Caco-2 (cell line): ENCODE results near the gene CNTNAP5. TPM values are rescaled to one million over a fixed set of nuclear protein-coding genes. Genes with fewer than 3 reads are reported as not detected.

Experiments
- BruUV-seq: library from RNA; stranded (reverse); fragments of 400-500 nt; replicated peaks from 2 replicates; lab custom pipeline; 2021; lab: Mats Ljungman, UMichigan
- CTCF ChIA-PET: fragments of 300-600 bp; sonication (Branson Sonifier 250); formaldehyde crosslinking; loops from one replicate; lab custom pipeline; 2022; ENCODE audit warnings: antibody characterized with exemption; lab: Charles Lee
- POLR2A ChIA-PET: fragments of 300-600 bp; sonication (Branson Sonifier 250); formaldehyde crosslinking; loops from one replicate; lab custom pipeline; 2022; ENCODE audit warnings: antibody characterized with exemption; lab: Charles Lee
- DNase-seq, 2 experiments: peaks; one replicate each; pipeline versions ENCODE4 v3.0.0 to v3.0.0-alpha.2; 2020 to 2022
- H3K27me3 ChIP-seq: replicated peaks from 2 replicates; pipeline ENCODE4 v1.6.0; 2011; ENCODE audit warnings: low read length; ENCODE audit not compliant: control insufficient read depth, insufficient read depth
- H3K36me3 ChIP-seq: 2 replicates; pipeline ENCODE4 v1.5.1; 2011; ENCODE audit warnings: low read length; ENCODE audit not compliant: control insufficient read depth, insufficient read depth
- H3K4me1 ChIP-seq: fragments of 250-450 bp; sonication (Bioruptor Pico); 2 replicates; pipeline ENCODE4 v1.5.1; 2020; ENCODE audit warnings: mild to moderate bottlenecking
- H3K4me3 ChIP-seq: 2 replicates; pipeline ENCODE4 v1.5.1; 2011; ENCODE audit warnings: low read depth, mild to moderate bottlenecking, control low read depth, low read length
- H3K9me3 ChIP-seq: fragments of 250-450 bp; sonication (Bioruptor Pico); 2 replicates; pipeline ENCODE4 v1.5.1; 2020; ENCODE audit warnings: mild to moderate bottlenecking, moderate library complexity
- H3K27ac Mint-ChIP-seq: one replicate; pipeline ENCODE4 v1.8.0; 2022; ENCODE audit warnings: mixed read lengths; ENCODE audit not compliant: unreplicated experiment
- H3K27me3 Mint-ChIP-seq: one replicate; pipeline ENCODE4 v1.8.0; 2022; ENCODE audit warnings: mixed read lengths; ENCODE audit not compliant: insufficient read depth, unreplicated experiment
- H3K36me3 Mint-ChIP-seq: one replicate; pipeline ENCODE4 v1.8.0; 2022; ENCODE audit warnings: mild to moderate bottlenecking, mixed read lengths; ENCODE audit not compliant: insufficient read depth, unreplicated experiment
- H3K4me1 Mint-ChIP-seq: one replicate; pipeline ENCODE4 v1.8.0; 2022; ENCODE audit warnings: low read depth, mixed read lengths; ENCODE audit not compliant: unreplicated experiment
- H3K4me3 Mint-ChIP-seq: one replicate; pipeline ENCODE4 v1.8.0; 2022; ENCODE audit warnings: mild to moderate bottlenecking, moderate library complexity, mixed read lengths; ENCODE audit not compliant: unreplicated experiment
- H3K9me3 Mint-ChIP-seq: one replicate; pipeline ENCODE4 v1.8.0; 2022; ENCODE audit warnings: mixed read lengths; ENCODE audit not compliant: unreplicated experiment
- intact Hi-C: fragments of 100-400 bp; cut with micrococcal nuclease; formaldehyde crosslinking; loops from one replicate; pipeline ENCODE4 v1.10.0; 2022; ENCODE audit not compliant: unreplicated experiment
- total RNA-seq: library from RNA; stranded (reverse); gene quantifications from 2 replicates; pipeline ENCODE4 v1.2.3, GENCODE V29; 2022
- TF ChIP-seq, protein P1 (sequence below), 2 experiments: fragments of 200-600 bp in 1 of 2; IDR thresholded peaks; 1 replicate in 1 of 2; 2 replicates in 1 of 2; pipeline versions ENCODE4 v1.5.1 to v1.8.0; 2011 to 2022; ENCODE audit warnings: antibody characterized with exemption in 1 of 2, control low read depth in 1 of 2, inconsistent platforms in 1 of 2, low read depth in 1 of 2, low read length in 1 of 2, mild to moderate bottlenecking in 1 of 2, moderate library complexity in 1 of 2; ENCODE audit not compliant: insufficient read depth in 1 of 2, severe bottlenecking in 1 of 2, unreplicated experiment in 1 of 2

CNTNAP5 gene
- total RNA-seq, 1 experiment from 2014 or later = 0.14 TPM

DNA sequence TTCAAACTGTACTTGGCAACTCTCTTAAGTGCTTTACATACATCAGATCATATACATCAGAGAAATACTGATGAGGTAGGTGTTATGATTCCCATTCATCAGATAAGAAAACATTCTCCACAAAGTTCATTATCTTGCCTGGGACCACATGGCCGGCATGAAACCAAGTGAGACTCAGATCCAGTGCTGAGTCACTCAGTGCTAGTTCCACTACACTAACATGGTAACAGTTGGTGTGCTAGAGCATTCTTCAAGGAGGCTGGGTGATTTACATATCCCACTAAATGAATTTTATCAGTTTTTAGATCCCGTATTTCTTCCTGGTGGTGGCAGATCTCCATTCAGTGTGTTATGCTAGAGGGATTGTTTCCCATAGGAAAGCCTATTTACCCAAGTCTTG lies 772.0 kb downstream of the CNTNAP5 start:
- intact Hi-C loops = no loop called here

DNA sequence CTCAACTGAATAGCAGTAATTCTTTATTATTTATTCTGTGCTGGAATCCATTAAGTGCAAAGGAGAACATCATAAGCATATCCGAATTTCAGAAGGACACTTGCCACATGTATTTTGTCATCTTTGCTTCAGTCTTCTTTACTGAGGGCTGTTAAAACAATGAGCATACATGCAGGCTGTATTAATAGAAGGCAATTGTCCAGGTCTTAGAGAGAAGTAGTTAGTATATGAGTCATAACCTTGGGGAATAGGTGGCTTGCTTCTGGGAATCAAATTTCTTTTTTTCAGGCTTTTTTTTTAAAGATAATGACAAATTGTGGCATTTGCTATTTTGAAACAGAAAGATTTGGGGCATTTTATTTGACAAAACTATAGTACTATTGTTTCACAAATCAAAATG lies 773.5 kb downstream of the CNTNAP5 start:
- Mint-ChIP-seq H3K36me3 (no peaks in the 10 kb centered on the region), H3K27me3 (no peaks in the 10 kb centered on the region), H3K4me1 (peaks cover 9% of the 10 kb centered on the region), H3K4me3 (no peak overlapping the region), H3K27ac (no peak overlapping the region), H3K9me3 (no peaks in the 10 kb centered on the region)
- ChIA-PET POLR2A (no interaction called here), CTCF (no interaction called here)
- no peaks in the 10 kb centered on the region for H3K36me3 ChIP-seq
- no peak overlapping the region for H3K4me3 ChIP-seq
- H3K9me3 ChIP-seq = no peaks in the 10 kb centered on the region
- no TSS peak for BruUV-seq
- H3K4me1 ChIP-seq = no peaks in the 10 kb centered on the region
- no peak for DNase-seq
- intact Hi-C loops = no loop called here
- TF ChIP-seq, protein P1, sequence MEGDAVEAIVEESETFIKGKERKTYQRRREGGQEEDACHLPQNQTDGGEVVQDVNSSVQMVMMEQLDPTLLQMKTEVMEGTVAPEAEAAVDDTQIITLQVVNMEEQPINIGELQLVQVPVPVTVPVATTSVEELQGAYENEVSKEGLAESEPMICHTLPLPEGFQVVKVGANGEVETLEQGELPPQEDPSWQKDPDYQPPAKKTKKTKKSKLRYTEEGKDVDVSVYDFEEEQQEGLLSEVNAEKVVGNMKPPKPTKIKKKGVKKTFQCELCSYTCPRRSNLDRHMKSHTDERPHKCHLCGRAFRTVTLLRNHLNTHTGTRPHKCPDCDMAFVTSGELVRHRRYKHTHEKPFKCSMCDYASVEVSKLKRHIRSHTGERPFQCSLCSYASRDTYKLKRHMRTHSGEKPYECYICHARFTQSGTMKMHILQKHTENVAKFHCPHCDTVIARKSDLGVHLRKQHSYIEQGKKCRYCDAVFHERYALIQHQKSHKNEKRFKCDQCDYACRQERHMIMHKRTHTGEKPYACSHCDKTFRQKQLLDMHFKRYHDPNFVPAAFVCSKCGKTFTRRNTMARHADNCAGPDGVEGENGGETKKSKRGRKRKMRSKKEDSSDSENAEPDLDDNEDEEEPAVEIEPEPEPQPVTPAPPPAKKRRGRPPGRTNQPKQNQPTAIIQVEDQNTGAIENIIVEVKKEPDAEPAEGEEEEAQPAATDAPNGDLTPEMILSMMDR (IDR thresholded peaks at IDR 0.05; ENCODE audit: insufficient read depth in 1 of 2, low read depth in 1 of 2, low read length in 1 of 2, severe bottlenecking in 1 of 2, unreplicated experiment in 1 of 2) = no peak
- no peaks in the 10 kb centered on the region for H3K27me3 ChIP-seq

More for the DNA sequence above, 772.0 kb downstream of the CNTNAP5 start:
- H3K36me3 Mint-ChIP-seq = no peaks in the 10 kb centered on the region
- no peak overlapping the region for H3K4me3 ChIP-seq
- peaks cover 3% of the 10 kb centered on the region for H3K27me3 Mint-ChIP-seq
- TF ChIP-seq, protein P1 (IDR thresholded peaks at IDR 0.05; ENCODE audit: insufficient read depth in 1 of 2, low read depth in 1 of 2, low read length in 1 of 2, severe bottlenecking in 1 of 2, unreplicated experiment in 1 of 2) = no peak
- DNase-seq = no peak
- H3K4me1 ChIP-seq = no peaks in the 10 kb centered on the region
- no peaks in the 10 kb centered on the region for H3K9me3 ChIP-seq
- no peak overlapping the region for H3K4me3 Mint-ChIP-seq
- no peaks in the 10 kb centered on the region for H3K9me3 Mint-ChIP-seq
- peaks cover 9% of the 10 kb centered on the region for H3K4me1 Mint-ChIP-seq
- ChIA-PET CTCF (no interaction called here), POLR2A (no interaction called here)
- H3K36me3 ChIP-seq = no peaks in the 10 kb centered on the region
- no TSS peak for BruUV-seq
- H3K27ac Mint-ChIP-seq = no peak overlapping the region
- no peaks in the 10 kb centered on the region for H3K27me3 ChIP-seq

DNA sequence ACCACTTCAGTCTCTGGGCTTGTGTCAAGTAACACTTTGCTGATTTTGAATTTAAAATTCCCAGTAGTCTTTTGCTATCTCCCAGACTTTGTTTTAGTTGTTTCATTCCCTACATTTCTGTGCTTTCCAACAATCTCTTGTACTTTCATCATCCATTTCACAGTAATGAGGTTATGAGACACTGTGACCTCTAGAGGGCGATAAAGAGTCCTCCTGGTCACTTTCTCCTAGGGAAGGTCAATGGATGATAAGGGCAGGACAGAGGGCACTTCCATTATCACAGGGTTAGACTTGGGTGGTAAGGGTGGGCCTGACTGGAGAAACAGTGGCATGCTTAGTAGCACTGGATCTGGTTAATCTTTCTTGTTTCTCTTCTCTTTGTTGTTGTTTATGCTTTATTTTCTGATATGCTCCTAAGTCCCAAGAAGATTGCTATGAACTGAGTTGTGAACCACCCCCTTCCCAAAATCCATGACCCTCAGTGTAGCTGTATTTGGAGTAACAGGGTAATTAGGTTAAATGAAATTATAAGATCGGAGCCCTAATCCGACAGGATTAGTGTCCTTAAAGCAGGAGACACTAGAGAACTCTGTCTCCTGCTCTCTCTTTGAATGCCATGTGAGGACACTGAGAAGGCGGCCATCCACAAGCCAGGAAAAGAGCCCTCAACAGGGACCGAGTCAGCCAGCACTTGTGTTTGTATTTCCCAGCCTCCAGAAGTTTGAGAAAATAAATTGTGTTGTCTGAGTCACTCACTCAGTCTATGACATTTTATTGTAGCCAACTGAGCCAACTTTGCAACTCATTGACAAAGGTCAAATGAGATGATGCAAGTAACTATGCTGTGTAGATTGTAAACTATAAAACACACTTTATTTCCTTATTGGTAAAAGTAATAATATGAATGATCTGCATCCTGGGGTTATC lies 779.2 kb downstream of the CNTNAP5 start:
- POLR2A ChIA-PET = no interaction called here
- Histone ChIP-seq H3K9me3 (no peaks in the 10 kb centered on the region), H3K27me3 (no peaks in the 10 kb centered on the region), H3K36me3 (no peaks in the 10 kb centered on the region), H3K4me1 (no peaks in the 10 kb centered on the region), H3K4me3 (no peak overlapping the region)
- BruUV-seq = no TSS peak
- TF ChIP-seq, protein P1 (IDR thresholded peaks at IDR 0.05; ENCODE audit: insufficient read depth in 1 of 2, low read depth in 1 of 2, low read length in 1 of 2, severe bottlenecking in 1 of 2, unreplicated experiment in 1 of 2) = peak; percentile 55 to 71
- H3K4me3 Mint-ChIP-seq = no peak overlapping the region
- no peak overlapping the region for H3K27ac Mint-ChIP-seq
- peak; percentile 32 to 45 for DNase-seq
- CTCF ChIA-PET = no interaction called here
- no peaks in the 10 kb centered on the region for H3K9me3 Mint-ChIP-seq
- H3K36me3 Mint-ChIP-seq = no peaks in the 10 kb centered on the region
- H3K27me3 Mint-ChIP-seq = no peaks in the 10 kb centered on the region
- intact Hi-C loops = loop anchor here (1.0 kb wide), 1 partner anchor 777 kb away; no protein-coding TSS in a partner anchor
- peaks cover 16% of the 10 kb centered on the region for H3K4me1 Mint-ChIP-seq
